ENCODE data around the gene GAS6. TPM values are rescaled to one million over a fixed set of nuclear protein-coding genes. Genes with fewer than 3 reads are reported as not detected.

The GAS6 gene
- total and polyA plus RNA-seq, 2 donors (not counting 1 experiment from before 2014, with no cell fraction given) = 0.25 to 0.78 TPM

DNA sequence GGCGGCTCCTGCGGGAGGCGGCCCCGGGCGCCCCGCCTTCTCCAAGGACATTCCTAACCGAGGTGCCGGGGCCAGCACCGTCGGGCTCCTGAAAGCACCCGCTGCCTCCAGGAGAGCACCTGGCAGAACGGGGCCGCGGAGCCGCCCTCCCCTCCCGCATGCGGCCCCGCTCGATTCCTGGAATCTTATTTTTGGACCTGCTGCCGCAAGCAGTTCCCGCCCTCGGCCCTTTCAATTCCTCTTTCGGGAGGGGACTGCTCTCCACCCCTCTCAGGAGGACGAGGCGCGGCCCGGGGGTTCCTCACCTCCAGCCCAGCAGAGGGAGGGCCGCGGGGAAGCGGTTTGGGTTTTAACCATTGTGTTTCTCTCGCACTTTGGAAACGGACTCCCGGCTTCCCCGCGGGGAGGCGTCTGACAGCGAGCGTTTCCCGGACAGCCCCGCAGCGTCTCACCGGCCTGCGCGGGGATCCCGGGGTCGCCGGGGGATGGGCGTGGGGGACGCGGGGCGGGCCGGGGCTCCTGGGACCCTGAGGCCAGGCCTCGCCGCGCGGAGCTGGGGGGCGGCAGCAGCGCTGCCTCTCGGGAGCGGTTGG is 849 bp downstream of the GAS6 start:
- Histone ChIP-seq H3K4me3 (ENCODE audit: control extremely low read depth in 1 of 5, extremely low read depth in 1 of 5, insufficient read depth in 1 of 5, low read depth in 2 of 5, low read length in 4 of 5) (peak overlapping the region in 3 of 5 experiments; percentile 44 to 55 (median 53)), H3K9me3 (ENCODE audit: control extremely low read depth in 1 of 3, control insufficient read depth in 2 of 3, insufficient read depth in 1 of 3, low read length in 2 of 3) (peaks cover 0 to 11% (median 0%) of the 10 kb centered on the region in 3 donors), H2AFZ (ENCODE audit: insufficient read depth, low read depth, low read length, poor library complexity, severe bottlenecking) (peak overlapping the region; percentile 70), H4K20me1 (ENCODE audit: control insufficient read depth, insufficient read depth, low read length, poor library complexity, severe bottlenecking) (no peaks in the 10 kb centered on the region), H3K27me3 (replicated peaks in 1 of 4; ENCODE audit: control extremely low read depth in 1 of 4, control insufficient read depth in 3 of 4, insufficient read depth in 4 of 4, low read length in 3 of 4) (peaks cover 0 to 50% (median 21%) of the 10 kb centered on the region in 4 experiments), H3K27ac (ENCODE audit: low read length in 2 of 2) (no peak overlapping the region), H3K4me1 (ENCODE audit: control insufficient read depth in 2 of 2, insufficient read depth in 2 of 2, low read length in 2 of 2) (peaks cover 16 to 19% of the 10 kb centered on the region in 2 donors), H3K36me3 (replicated peaks in 1 of 2; ENCODE audit: control extremely low read depth in 1 of 2, control insufficient read depth in 1 of 2, extremely low read depth in 1 of 2, insufficient read depth in 2 of 2, low read length in 1 of 2) (no peaks in the 10 kb centered on the region), H3K9ac (ENCODE audit: low read length) (peak overlapping the region; percentile 61), H3K4me2 (replicated peaks; ENCODE audit: low read depth, low read length, poor library complexity, severe bottlenecking) (peak overlapping the region; percentile 93), H3K79me2 (ENCODE audit: control insufficient read depth, insufficient read depth, low read length) (no peaks in the 10 kb centered on the region)
- DNase-seq (peak; percentile 44), ATAC-seq (ENCODE audit: low read depth) (no peak)
- no peak overlapping the region for H3K27ac Mint-ChIP-seq
- intact Hi-C loops (cut with micrococcal nuclease) = no loop called here
- ChIA-PET CTCF (no interaction called here), POLR2A (no interaction called here)
- peaks cover 50% of the 10 kb centered on the region for H3K27me3 Mint-ChIP-seq
- peak overlapping the region; percentile 77 for H3K4me3 Mint-ChIP-seq
- peaks cover 16% of the 10 kb centered on the region for H3K4me1 Mint-ChIP-seq
- 4% methylated on average over 60 of the region's 60 CpGs for WGBS (ENCODE audit: insufficient coverage)
- H3K9me3 Mint-ChIP-seq (ENCODE audit: insufficient read depth) = peaks cover 8% of the 10 kb centered on the region
- TF ChIP-seq EZH2 (IDR thresholded peaks at IDR 0.05; ENCODE audit: borderline replicate concordance, insufficient read depth, low read depth, low read length, poor library complexity, severe bottlenecking) = no peak

DNA sequence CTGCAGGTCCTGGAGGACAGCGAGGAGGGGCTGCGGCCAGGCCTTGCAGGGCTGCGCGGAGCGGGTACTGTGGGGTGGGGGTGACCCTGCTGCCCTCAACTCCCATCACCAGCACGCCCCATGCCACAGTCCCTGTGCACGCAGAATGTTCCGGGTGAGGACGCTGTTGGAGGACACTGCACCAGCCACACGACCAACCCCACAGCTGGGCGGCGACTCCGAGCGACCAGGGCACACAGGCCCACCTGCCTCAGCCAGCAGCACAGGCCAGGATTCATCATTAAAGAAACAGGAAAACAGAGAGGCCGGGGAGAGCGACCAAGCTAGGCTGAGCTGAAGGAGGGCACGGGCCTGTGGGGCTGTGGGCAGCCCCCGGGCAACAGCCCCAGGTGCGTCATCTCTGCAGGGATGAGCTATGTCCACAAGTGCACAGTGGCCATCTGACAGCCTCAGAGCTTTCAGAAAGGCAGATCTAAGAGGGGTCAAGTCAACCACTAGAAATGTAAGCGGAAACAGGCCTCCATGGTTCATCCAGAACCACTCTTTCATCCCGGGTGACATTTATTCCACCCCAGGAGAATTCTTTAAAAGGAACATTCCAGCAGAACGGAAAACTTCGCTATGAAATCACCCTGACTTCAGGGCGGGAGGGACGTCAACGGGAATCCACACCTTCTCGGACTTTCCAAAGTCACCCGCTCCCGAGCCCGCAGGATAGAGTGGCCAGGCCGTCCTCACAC is 1.5 kb downstream of the GAS6 start:
- no peaks in the 10 kb centered on the region for H4K20me1 ChIP-seq (ENCODE audit: control insufficient read depth, insufficient read depth, low read length, poor library complexity, severe bottlenecking)
- TF ChIP-seq EZH2 (IDR thresholded peaks at IDR 0.05; ENCODE audit: borderline replicate concordance, insufficient read depth, low read depth, low read length, poor library complexity, severe bottlenecking) = no peak
- TF ChIP-seq, protein P1, sequence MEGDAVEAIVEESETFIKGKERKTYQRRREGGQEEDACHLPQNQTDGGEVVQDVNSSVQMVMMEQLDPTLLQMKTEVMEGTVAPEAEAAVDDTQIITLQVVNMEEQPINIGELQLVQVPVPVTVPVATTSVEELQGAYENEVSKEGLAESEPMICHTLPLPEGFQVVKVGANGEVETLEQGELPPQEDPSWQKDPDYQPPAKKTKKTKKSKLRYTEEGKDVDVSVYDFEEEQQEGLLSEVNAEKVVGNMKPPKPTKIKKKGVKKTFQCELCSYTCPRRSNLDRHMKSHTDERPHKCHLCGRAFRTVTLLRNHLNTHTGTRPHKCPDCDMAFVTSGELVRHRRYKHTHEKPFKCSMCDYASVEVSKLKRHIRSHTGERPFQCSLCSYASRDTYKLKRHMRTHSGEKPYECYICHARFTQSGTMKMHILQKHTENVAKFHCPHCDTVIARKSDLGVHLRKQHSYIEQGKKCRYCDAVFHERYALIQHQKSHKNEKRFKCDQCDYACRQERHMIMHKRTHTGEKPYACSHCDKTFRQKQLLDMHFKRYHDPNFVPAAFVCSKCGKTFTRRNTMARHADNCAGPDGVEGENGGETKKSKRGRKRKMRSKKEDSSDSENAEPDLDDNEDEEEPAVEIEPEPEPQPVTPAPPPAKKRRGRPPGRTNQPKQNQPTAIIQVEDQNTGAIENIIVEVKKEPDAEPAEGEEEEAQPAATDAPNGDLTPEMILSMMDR (IDR thresholded peaks at IDR 0.05) = no peak
- peak overlapping the region in 2 of 5 experiments; percentile 53 to 55 for H3K4me3 ChIP-seq (ENCODE audit: control extremely low read depth in 1 of 5, extremely low read depth in 1 of 5, insufficient read depth in 1 of 5, low read depth in 2 of 5, low read length in 4 of 5)
- Mint-ChIP-seq H3K9me3 (ENCODE audit: insufficient read depth) (peaks cover 5% of the 10 kb centered on the region), H3K4me3 (peak overlapping the region; percentile 77), H3K27ac (no peak overlapping the region), H3K27me3 (peaks cover 46% of the 10 kb centered on the region), H3K4me1 (peaks cover 16% of the 10 kb centered on the region)
- POLR2A ChIA-PET = interaction anchor here (0.6 kb wide), 1 partner anchor 163 kb away, joined by 8 read pairs; no protein-coding TSS in a partner anchor
- DNase-seq (no peak), ATAC-seq (ENCODE audit: low read depth) (no peak)
- CTCF ChIA-PET = no interaction called here
- no peak overlapping the region for H3K27ac ChIP-seq (ENCODE audit: low read length in 2 of 2)
- H3K4me2 ChIP-seq (replicated peaks; ENCODE audit: low read depth, low read length, poor library complexity, severe bottlenecking) = peak overlapping the region; percentile 93
- no peak overlapping the region for H2AFZ ChIP-seq (ENCODE audit: insufficient read depth, low read depth, low read length, poor library complexity, severe bottlenecking)
- no peaks in the 10 kb centered on the region for H3K79me2 ChIP-seq (ENCODE audit: control insufficient read depth, insufficient read depth, low read length)
- H3K4me1 ChIP-seq (ENCODE audit: control insufficient read depth in 2 of 2, insufficient read depth in 2 of 2, low read length in 2 of 2) = peaks cover 16 to 19% of the 10 kb centered on the region in 2 donors
- whole genome bisulfite sequencing (ENCODE audit: insufficient coverage) = 73% methylated on average over 28 of the region's 31 CpGs
- no peak overlapping the region for H3K9ac ChIP-seq (ENCODE audit: low read length)
- no peaks in the 10 kb centered on the region for H3K36me3 ChIP-seq (replicated peaks in 1 of 2; ENCODE audit: control extremely low read depth in 1 of 2, control insufficient read depth in 1 of 2, extremely low read depth in 1 of 2, insufficient read depth in 2 of 2, low read length in 1 of 2)
- peaks cover 0 to 53% (median 21%) of the 10 kb centered on the region in 4 experiments for H3K27me3 ChIP-seq (replicated peaks in 1 of 4; ENCODE audit: control extremely low read depth in 1 of 4, control insufficient read depth in 3 of 4, insufficient read depth in 4 of 4, low read length in 3 of 4)
- intact Hi-C loops (cut with micrococcal nuclease) = no loop called here
- H3K9me3 ChIP-seq (ENCODE audit: control extremely low read depth in 1 of 3, control insufficient read depth in 2 of 3, insufficient read depth in 1 of 3, low read length in 2 of 3) = peaks cover 0 to 11% (median 0%) of the 10 kb centered on the region in 3 donors
